Endothelial cell of umbilical vein (primary cell): ENCODE results near the gene CEP72. TPM values are rescaled to one million over a fixed set of nuclear protein-coding genes. Genes with fewer than 3 reads are reported as not detected.

ENCODE experiments used
- BruUV-seq: library from RNA; stranded (reverse); fragments of 400-500 nt; replicated peaks from 2 replicates; lab custom pipeline; 2021; lab: Mats Ljungman, UMichigan
- CTCF ChIA-PET: fragments of 300-600, 350-600 bp; sonication (Branson Sonifier 250); formaldehyde crosslinking; loops from one replicate; lab custom pipeline; 2021; ENCODE audit warnings: antibody characterized with exemption, inconsistent platforms; lab: Charles Lee
- POLR2A ChIA-PET: fragments of 300-600, 350-600 bp; sonication (Branson Sonifier 250); formaldehyde crosslinking; loops from one replicate; lab custom pipeline; 2021; ENCODE audit warnings: antibody characterized with exemption, inconsistent platforms; lab: Charles Lee
- DNase-seq: peaks from one replicate; pipeline ENCODE4 v3.0.0-alpha.2; 2011; ENCODE audit warnings: low read depth, low spot score
- FAIRE-seq: peaks from 2 replicates; lab custom pipeline; 2011; peaks lifted over from hg19 to GRCh38; lab: Jason Lieb, UNC
- H2AFZ ChIP-seq: 2 replicates; pipeline ENCODE4 v1.6.0; 2012; ENCODE audit warnings: low read depth, low read length, control low read depth, inconsistent platforms
- H3K27ac ChIP-seq: 2 replicates; pipeline ENCODE4 v1.5.1; 2011; ENCODE audit warnings: low read depth, mild to moderate bottlenecking, control low read depth, low read length, moderate library complexity; ENCODE audit not compliant: insufficient read depth
- H3K27me3 ChIP-seq, 2 experiments: 2 replicates each; pipeline versions ENCODE4 v1.6.0 to v1.6.1; 2011; ENCODE audit warnings: low read length in 2 of 2, mixed read lengths in 1 of 2; ENCODE audit not compliant: control insufficient read depth in 2 of 2, insufficient read depth in 2 of 2
- H3K36me3 ChIP-seq, 2 experiments: 2 replicates in 1 of 2; 3 replicates in 1 of 2; pipeline ENCODE4 v1.5.1; 2011; ENCODE audit warnings: low read length in 2 of 2, mild to moderate bottlenecking in 1 of 2, moderate library complexity in 1 of 2; ENCODE audit not compliant: control insufficient read depth in 2 of 2, insufficient read depth in 2 of 2; ENCODE audit errors: extremely low read depth in 1 of 2
- H3K4me1 ChIP-seq: 3 replicates; pipeline ENCODE4 v1.5.1; 2011; ENCODE audit warnings: mild to moderate bottlenecking, low read length; ENCODE audit not compliant: control insufficient read depth, insufficient read depth; ENCODE audit errors: extremely low read depth
- H3K4me2 ChIP-seq: 2 replicates; pipeline ENCODE4 v1.6.1; 2011; ENCODE audit warnings: low read length, control low read depth, mixed read lengths; ENCODE audit not compliant: insufficient read depth
- H3K4me3 ChIP-seq, 3 experiments: fragments of 200-600 bp in 1 of 3; sonication (generic), shearing (Covaris generic) in 1 of 3; replicated peaks in 1 of 3; 2 replicates each; pipeline ENCODE4 v1.5.1; 2011 to 2016; ENCODE audit warnings: control low read depth in 3 of 3, low read length in 3 of 3, mild to moderate bottlenecking in 2 of 3, inconsistent platforms in 1 of 3, low read depth in 1 of 3, moderate library complexity in 1 of 3; ENCODE audit not compliant: insufficient read depth in 1 of 3
- H3K79me2 ChIP-seq: 2 replicates; pipeline ENCODE4 v1.6.0; 2012; ENCODE audit warnings: low read length, inconsistent platforms; ENCODE audit not compliant: control insufficient read depth, insufficient read depth
- H3K9ac ChIP-seq: replicated peaks from 2 replicates; pipeline ENCODE3; 2011; ENCODE audit warnings: low read length, control low read depth; ENCODE audit not compliant: insufficient read depth; ENCODE audit errors: extremely low read depth
- H3K9me1 ChIP-seq: replicated peaks from 3 replicates; pipeline ENCODE4 v1.6.0; 2011; ENCODE audit warnings: mild to moderate bottlenecking, low read length; ENCODE audit not compliant: control insufficient read depth, insufficient read depth; ENCODE audit errors: extremely low read depth
- H3K9me3 ChIP-seq: replicated peaks from 2 replicates; pipeline ENCODE4 v1.5.1; 2012; ENCODE audit warnings: low read length, inconsistent platforms; ENCODE audit not compliant: control insufficient read depth, insufficient read depth
- H4K20me1 ChIP-seq: replicated peaks from 2 replicates; pipeline ENCODE3; 2011; ENCODE audit warnings: mild to moderate bottlenecking, low read length; ENCODE audit not compliant: control insufficient read depth, insufficient read depth; ENCODE audit errors: extremely low read depth
- CTCF ChIP-seq, 2 donors: IDR thresholded peaks; 1 replicate in 1 of 2; 2 replicates in 1 of 2; pipeline ENCODE4 v1.5.1; 2011; ENCODE audit warnings: low read length in 2 of 2, mild to moderate bottlenecking in 2 of 2, moderate library complexity in 2 of 2, control low read depth in 1 of 2, inconsistent platforms in 1 of 2, low read depth in 1 of 2; ENCODE audit not compliant: insufficient read depth in 1 of 2; ENCODE audit errors: extremely low read depth in 1 of 2
- EZH2 ChIP-seq: IDR thresholded peaks from 2 replicates; pipeline ENCODE4 v1.6.1; 2012; ENCODE audit warnings: borderline replicate concordance, low read depth, mild to moderate bottlenecking, moderate library complexity, low read length, inconsistent platforms; ENCODE audit not compliant: severe bottlenecking
- FOS ChIP-seq: IDR thresholded peaks from 2 replicates; pipeline ENCODE4 v1.6.1; 2011; ENCODE audit warnings: mild to moderate bottlenecking, low read length, moderate library complexity, borderline replicate concordance; ENCODE audit not compliant: insufficient read depth
- GATA2 ChIP-seq: IDR thresholded peaks from 2 replicates; pipeline ENCODE4 v1.7.0; 2011; ENCODE audit warnings: low read depth, mild to moderate bottlenecking, moderate library complexity, mixed read lengths, low read length; ENCODE audit not compliant: insufficient read length, insufficient read depth
- JUN ChIP-seq: IDR thresholded peaks from 2 replicates; pipeline ENCODE4 v1.6.1; 2011; ENCODE audit warnings: borderline replicate concordance, low read depth; ENCODE audit not compliant: insufficient read length, insufficient read depth
- MYC ChIP-seq: IDR thresholded peaks from one replicate; pipeline ENCODE4 v1.6.1; 2011; ENCODE audit warnings: mild to moderate bottlenecking, low read depth, low read length
- POLR2A ChIP-seq: IDR thresholded peaks from 2 replicates; pipeline ENCODE4 v1.6.1; 2012; ENCODE audit warnings: low read depth, mild to moderate bottlenecking, control low read depth, low read length
- POLR2AphosphoS5 ChIP-seq: IDR thresholded peaks from 2 replicates; pipeline ENCODE4 v1.6.1; 2012; ENCODE audit warnings: low read depth, mild to moderate bottlenecking, control low read depth, low read length, moderate library complexity; ENCODE audit not compliant: insufficient read depth
- dilution Hi-C: fragments of 300-500 bp; cut with MboI; formaldehyde crosslinking; loops from one replicate; pipeline ENCODE4 v1.15.0; 2019; ENCODE audit warnings: low sequenced_read_pairs; ENCODE audit not compliant: extremely low pct_ligation_motif_present
- intact Hi-C: fragments of 100-400 bp; cut with micrococcal nuclease; formaldehyde crosslinking; loops from one replicate; pipeline ENCODE4 v1.10.0; 2022
- polyA plus RNA-seq, 4 experiments: library from polyadenylated mRNA; depleted of rRNA in 3 of 4; stranded (reverse) in 3 of 4; unstranded in 1 of 4; fragments of >200 nt; gene quantifications; 2 replicates each; pipeline versions ENCODE4 v1.2.1 to v1.2.3, GENCODE V29; 2011 to 2012; ENCODE audit warnings: missing spikeins in 1 of 4
- total RNA-seq: library from RNA; stranded (reverse); gene quantifications from 2 replicates; pipeline ENCODE4 v1.2.3, GENCODE V29; 2021
- TF ChIP-seq, protein P1 (sequence below): IDR thresholded peaks from 2 replicates; pipeline ENCODE4 v1.6.1; 2011; ENCODE audit not compliant: insufficient read depth, insufficient read length

The CEP72 gene
- total and polyA plus RNA-seq, 2 donors (not counting 3 experiments of a cell fraction or from before 2014, with no cell fraction given), result 2.9 to 9.5 TPM

- no peaks in the 10 kb centered on the region for H4K20me1 ChIP-seq
- FAIRE-seq (no peak), DNase-seq (no peak)
- H3K4me2 ChIP-seq, result no peak overlapping the region
- TF ChIP-seq CTCF (IDR thresholded peaks at IDR 0.05; ENCODE audit: extremely low read depth in 1 of 2, insufficient read depth in 1 of 2, low read depth in 1 of 2, low read length in 2 of 2) (no peak), POLR2A (no peak), POLR2AphosphoS5 (no peak), JUN (no peak), EZH2 (no peak), GATA2 (no peak), FOS (no peak), MYC (no peak)
- TF ChIP-seq, protein P1, sequence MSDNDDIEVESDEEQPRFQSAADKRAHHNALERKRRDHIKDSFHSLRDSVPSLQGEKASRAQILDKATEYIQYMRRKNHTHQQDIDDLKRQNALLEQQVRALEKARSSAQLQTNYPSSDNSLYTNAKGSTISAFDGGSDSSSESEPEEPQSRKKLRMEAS, result no peak
- intact Hi-C loops, result no loop called here
- BruUV-seq, result no TSS peak
- no peak overlapping the region for H2AFZ ChIP-seq
- H3K9me1 ChIP-seq, result no peaks in the 10 kb centered on the region
- ChIA-PET POLR2A (no interaction called here), CTCF (no interaction called here)
- no peaks in the 10 kb centered on the region for H3K9me3 ChIP-seq
- H3K79me2 ChIP-seq, result no peaks in the 10 kb centered on the region
- no peaks in the 10 kb centered on the region for H3K27me3 ChIP-seq
- no peak overlapping the region for H3K4me3 ChIP-seq
- dilution Hi-C loops, result no loop called here
- no peak overlapping the region for H3K9ac ChIP-seq
- H3K36me3 ChIP-seq, result no peaks in the 10 kb centered on the region
- H3K27ac ChIP-seq, result no peak overlapping the region
- no peaks in the 10 kb centered on the region for H3K4me1 ChIP-seq
Measured at GRCh38 chr5:664343-664993, 52.3 kb downstream of the CEP72 start.
